Muscle of leg (tissue), 11 donors: Measurements from ENCODE around the gene SLC22A31. TPM values are rescaled to one million over a fixed set of nuclear protein-coding genes. Genes with fewer than 3 reads are reported as not detected.

Experiments
- DNase-seq: peaks from one replicate; pipeline ENCODE4 v3.0.0; 2013
- H3K27ac ChIP-seq: one replicate; pipeline ENCODE4 v1.5.1; 2013; ENCODE audit warnings: mild to moderate bottlenecking, low read length, control low read depth
- H3K27me3 ChIP-seq: one replicate; pipeline ENCODE4 v1.6.1; 2013; ENCODE audit warnings: low read length; ENCODE audit not compliant: control insufficient read depth, insufficient read depth
- H3K36me3 ChIP-seq: one replicate; pipeline ENCODE4 v1.6.1; 2013; ENCODE audit warnings: low read length; ENCODE audit not compliant: control insufficient read depth, insufficient read depth
- H3K4me1 ChIP-seq: one replicate; pipeline ENCODE4 v1.6.1; 2013; ENCODE audit warnings: low read length; ENCODE audit not compliant: control insufficient read depth, insufficient read depth
- H3K4me3 ChIP-seq: one replicate; pipeline ENCODE4 v1.5.1; 2013; ENCODE audit warnings: low read length, control low read depth
- H3K9me3 ChIP-seq: replicated peaks from 2 replicates; pipeline ENCODE4 v1.6.1; 2013; ENCODE audit warnings: low read depth, low read length; ENCODE audit not compliant: control insufficient read depth
- WGBS: methylation state at CpG from one replicate; pipeline ENCODE4 v1.1.5; 2013; ENCODE audit warnings: missing lambda C conversion rate; ENCODE audit not compliant: insufficient coverage; 5-methylcytosine and 5-hydroxymethylcytosine counted together
- polyA plus RNA-seq, 8 donors: library from polyadenylated mRNA; unstranded; fragments of 120-200 nt; gene quantifications; one replicate each; pipeline versions ENCODE4 v1.2.1 to v1.2.3, GENCODE V29; 2013; ENCODE audit warnings: inconsistent platforms in 1 of 8, low replicate concordance in 1 of 8; ENCODE audit not compliant: insufficient read length in 8 of 8, insufficient read depth in 1 of 8
- total RNA-seq: library from RNA; stranded (reverse); fragments of 120-200 nt; gene quantifications from one replicate; pipeline ENCODE4 v1.2.4, GENCODE V29; 2013

The SLC22A31 gene
- total and polyA plus RNA-seq, 9 donors = 0.70 to 5.5 (median 1.9) TPM; not detected in 1

DNA sequence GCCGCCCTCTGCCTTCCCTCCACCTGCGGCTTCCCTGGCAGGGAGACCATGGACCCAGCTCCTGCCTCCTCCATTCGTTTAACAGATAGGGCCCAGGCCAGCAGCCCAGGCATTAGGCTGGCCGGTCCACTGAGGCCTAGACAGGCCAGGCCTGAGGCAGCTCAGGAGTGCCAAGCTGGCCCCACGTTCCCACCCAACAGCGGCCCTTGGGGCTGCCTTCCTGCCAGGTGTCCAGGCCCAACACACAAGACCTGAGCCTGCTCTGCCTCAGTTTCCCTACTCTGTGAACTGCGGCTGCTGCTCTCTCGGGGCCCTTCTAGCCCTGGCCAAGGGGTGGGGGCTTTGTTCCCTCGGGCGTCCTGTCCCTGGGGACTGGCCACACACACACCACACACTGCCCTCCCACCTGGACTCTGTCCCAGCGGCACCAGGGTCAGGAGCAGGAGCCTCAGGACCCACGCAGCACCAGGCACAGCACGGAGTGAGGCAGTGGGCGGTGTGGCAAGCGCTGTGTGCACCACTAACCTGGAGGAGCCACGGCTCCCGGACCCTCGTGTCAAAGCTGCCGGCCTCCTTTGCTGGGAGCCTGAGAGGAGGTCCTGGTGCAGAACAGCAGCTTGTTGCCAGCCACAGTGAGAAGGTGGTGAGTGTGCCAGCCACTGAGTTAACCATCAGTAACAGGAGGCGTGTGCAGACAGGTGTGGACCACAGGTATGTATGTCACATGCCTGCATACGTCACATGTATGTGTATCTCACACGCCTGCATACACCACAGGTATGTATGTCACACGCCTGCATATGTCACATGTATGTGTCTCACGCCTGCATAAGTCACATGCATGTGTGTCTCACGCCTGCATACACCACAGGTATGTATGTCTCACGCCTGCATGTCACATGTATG, 43.3 kb downstream of the SLC22A31 start:
- Histone ChIP-seq H3K9me3 (no peaks in the 10 kb centered on the region), H3K27ac (no peak overlapping the region), H3K4me3 (no peak overlapping the region), H3K36me3 (no peaks in the 10 kb centered on the region), H3K4me1 (peaks cover 26% of the 10 kb centered on the region), H3K27me3 (no peaks in the 10 kb centered on the region)
- WGBS = 76% methylated on average over 21 of the region's 26 CpGs
- DNase-seq = peak; percentile 22

DNA sequence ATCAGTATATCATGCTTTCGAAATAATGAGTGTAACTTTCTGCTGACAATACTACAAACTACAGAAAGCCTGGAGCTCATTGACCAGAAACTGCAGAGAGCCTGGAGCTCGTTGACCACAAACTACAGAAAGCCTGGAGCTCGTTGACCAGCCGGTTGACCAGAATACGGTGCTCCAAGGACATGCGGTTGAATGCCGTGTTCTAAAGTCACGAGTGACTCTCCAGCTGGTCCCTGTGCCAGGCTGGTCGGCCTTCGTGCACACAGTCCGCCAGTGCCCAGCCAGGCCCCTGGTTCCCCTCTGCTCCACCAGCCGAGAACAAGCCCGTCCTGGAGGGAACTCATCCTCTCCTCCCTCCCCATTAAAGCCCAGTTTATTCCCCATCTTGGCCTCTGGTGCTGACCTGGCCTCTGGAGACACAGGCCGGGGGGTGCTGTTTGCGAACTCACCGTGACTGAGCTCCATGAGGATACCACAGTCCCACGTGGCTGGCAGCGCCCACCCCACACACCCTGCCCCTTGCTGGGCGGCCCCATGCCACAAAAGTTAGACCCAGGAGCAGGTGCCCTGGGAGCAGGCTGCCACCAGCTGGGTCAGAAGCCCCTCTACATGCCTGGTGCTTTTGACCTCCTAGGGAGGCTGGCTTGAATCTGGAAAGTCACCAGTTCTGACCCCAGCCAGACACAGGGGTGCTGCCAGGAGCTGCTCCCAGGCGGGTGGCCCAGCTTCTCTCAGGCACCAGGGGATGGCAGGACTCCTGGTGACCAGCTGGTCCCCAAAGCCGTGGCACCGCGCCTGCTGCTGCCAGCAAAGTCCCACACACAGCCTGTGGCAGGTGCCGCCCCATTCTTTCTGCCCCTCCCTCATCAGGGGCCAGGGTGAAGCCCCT, 44.2 kb downstream of the SLC22A31 start:
- peaks cover 26% of the 10 kb centered on the region for H3K4me1 ChIP-seq
- peaks cover 2% of the 10 kb centered on the region for H3K36me3 ChIP-seq
- no peak overlapping the region for H3K4me3 ChIP-seq
- no peaks in the 10 kb centered on the region for H3K9me3 ChIP-seq
- no peaks in the 10 kb centered on the region for H3K27me3 ChIP-seq
- no peak overlapping the region for H3K27ac ChIP-seq
- DNase-seq = no peak
- 55% methylated on average over 22 of the region's 24 CpGs for WGBS

DNA sequence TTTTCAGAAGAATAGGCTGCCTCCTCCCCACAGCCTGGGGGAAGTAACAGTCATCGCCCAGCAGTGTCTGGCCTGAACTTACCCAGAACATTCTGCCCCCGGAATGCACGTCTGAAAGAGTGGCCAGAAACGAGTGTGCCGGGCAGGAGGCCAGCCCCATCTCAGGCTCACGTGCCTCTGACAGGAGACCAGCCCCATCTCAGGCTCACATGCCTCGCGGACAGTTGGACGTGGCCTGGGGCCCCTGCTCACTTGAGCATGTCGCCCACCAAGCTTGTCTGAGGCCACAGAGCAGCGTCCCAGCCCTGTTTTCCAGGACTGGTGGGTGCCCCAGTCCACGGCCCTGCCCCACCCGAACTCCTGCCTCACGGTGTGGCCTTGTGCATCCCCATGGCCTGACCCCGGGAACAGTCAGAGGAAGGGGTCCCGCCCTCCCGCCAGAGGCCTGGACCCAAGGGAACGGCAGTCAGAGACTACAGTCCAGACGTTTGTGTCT, 45.1 kb downstream of the SLC22A31 start:
- no peaks in the 10 kb centered on the region for H3K27me3 ChIP-seq
- H3K4me1 ChIP-seq = peaks cover 26% of the 10 kb centered on the region
- no peak overlapping the region for H3K4me3 ChIP-seq
- no peak overlapping the region for H3K27ac ChIP-seq
- peaks cover 9% of the 10 kb centered on the region for H3K36me3 ChIP-seq
- no peaks in the 10 kb centered on the region for H3K9me3 ChIP-seq
- WGBS = 15% methylated on average over 16 of the region's 19 CpGs
- DNase-seq = peak; percentile 81

DNA sequence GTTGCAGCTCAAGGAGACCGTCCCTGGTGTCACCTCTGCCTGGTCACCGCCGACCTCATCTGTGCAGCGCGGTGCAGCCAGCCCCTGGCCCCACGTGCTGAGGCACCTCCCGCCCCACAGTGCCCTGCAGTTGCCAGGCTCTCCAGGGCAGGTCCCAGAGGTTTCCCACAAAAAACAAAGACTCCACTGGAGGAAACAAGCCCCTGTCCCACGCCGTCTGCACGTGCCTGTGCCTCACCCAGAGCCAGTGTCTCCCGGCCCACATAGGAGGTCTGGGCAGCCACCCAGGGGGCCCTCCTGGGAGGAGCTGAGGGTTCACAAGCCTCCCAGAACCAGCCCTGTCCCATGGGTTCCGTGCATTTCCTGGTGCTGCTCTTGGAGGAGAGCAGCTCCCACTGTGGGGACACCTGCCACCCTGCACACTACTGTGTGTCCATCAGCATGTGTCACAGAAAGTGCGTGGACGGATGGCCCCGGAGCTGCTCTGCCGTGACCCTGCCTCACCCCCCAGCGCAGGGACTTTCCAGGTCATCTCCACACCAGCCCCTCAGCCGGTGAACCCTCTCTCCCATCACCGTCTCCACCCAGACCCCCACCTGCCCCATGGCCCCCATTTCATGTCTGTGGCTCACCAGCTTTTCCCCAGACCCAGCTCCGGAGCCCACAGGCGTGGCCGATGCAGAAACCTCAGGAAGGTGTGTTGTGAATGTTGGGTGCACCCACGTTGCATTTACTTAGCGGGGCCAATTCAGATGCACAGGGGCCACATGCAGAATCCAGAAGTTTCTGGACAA, 45.8 kb downstream of the SLC22A31 start:
- H3K36me3 ChIP-seq = peaks cover 16% of the 10 kb centered on the region
- no peaks in the 10 kb centered on the region for H3K9me3 ChIP-seq
- H3K27me3 ChIP-seq = no peaks in the 10 kb centered on the region
- DNase-seq = no peak
- H3K27ac ChIP-seq = no peak overlapping the region
- 65% methylated on average over 18 of the region's 24 CpGs for WGBS
- no peak overlapping the region for H3K4me3 ChIP-seq
- H3K4me1 ChIP-seq = peaks cover 26% of the 10 kb centered on the region

DNA sequence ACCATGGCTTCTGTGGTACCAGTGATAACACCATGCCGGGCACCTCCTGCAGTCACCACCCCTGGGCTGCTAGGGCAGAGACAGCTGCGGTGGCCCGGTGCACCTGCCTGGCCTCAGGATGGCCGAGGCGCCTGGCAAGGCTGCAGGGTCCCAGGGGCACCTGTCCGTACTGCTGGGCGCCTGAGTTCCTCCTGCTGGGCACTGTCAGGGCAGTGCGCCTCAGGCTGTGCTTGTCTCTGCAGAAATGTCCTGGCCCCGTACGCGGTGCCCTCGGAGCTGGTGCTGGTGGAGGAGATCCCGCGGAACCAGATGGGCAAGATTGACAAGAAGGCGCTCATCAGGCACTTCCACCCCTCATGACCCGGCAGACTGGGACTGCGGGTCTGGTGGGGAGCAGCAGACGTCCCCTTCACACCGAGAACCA, 46.5 kb downstream of the SLC22A31 start:
- WGBS = 85% methylated on average over 19 of the region's 19 CpGs
- no peak for DNase-seq
- Histone ChIP-seq H3K36me3 (peaks cover 22% of the 10 kb centered on the region), H3K27me3 (no peaks in the 10 kb centered on the region), H3K9me3 (peaks cover 7% of the 10 kb centered on the region), H3K4me3 (no peak overlapping the region), H3K4me1 (peaks cover 26% of the 10 kb centered on the region), H3K27ac (no peak overlapping the region)

DNA sequence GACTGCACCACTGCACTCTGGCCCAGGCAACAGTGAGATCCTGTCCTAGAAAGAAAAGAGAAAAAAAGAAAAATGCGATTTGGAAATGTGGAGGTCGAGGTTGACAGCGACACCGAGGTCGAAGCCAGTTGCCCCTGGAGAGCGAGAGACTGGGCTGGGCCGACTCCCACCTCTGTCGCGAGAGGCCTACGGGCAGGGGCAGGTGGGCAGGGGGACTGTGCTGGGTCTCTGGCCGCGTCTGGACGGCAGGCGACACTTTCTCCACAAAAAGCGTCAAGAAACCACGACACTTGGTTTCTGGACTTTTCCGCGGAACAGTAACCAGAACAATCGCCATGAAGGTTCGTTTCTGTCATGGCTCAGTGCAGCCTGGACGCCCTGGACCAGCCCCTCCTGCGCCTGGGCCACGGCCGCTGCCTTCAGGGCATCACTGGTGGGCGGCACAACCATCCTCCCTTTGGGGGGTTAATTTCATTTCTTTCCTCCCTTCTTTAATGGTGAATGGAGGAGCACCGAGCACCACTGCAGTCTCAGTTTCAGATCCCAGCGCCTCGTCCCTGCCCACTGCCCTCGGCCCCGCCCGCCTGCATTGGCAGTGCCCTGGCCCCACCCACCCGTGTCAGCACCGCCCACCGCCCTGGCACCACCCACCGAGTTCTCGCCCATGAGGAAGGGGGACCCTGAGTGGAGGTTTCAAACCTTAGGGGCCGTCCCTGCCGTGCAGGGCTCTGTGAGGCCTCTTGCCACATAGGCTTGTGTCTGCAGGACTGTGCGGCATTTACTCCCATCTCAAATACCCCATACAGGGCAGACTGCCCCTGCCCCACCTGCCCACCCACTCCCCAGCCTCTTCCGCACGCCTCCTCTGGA, 47.3 kb downstream of the SLC22A31 start:
- Histone ChIP-seq H3K4me3 (no peak overlapping the region), H3K27ac (no peak overlapping the region), H3K9me3 (peaks cover 7% of the 10 kb centered on the region), H3K4me1 (peaks cover 26% of the 10 kb centered on the region), H3K36me3 (peaks cover 22% of the 10 kb centered on the region), H3K27me3 (no peaks in the 10 kb centered on the region)
- DNase-seq = no peak
- WGBS = 79% methylated on average over 33 of the region's 41 CpGs

DNA sequence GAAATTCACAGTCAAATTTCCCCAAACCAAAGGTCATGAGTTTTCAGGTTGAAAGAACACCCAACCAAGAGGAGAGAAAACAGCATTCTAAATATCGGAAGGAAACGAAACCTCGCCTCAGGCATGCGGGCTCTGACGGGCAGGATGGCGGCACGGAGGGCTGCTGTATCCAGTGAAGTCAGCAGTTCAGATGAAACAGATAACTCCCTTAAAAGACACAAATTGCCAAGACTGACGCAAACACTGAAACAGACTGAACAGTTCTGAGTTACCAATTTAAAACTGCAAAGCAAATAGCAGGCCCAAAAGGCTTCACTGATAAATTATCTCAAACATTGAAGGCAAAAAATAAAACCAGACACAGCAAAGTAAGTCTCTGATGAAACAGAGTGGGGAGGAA, 49.4 kb downstream of the SLC22A31 start:
- Histone ChIP-seq H3K9me3 (peaks cover 7% of the 10 kb centered on the region), H3K27me3 (no peaks in the 10 kb centered on the region), H3K4me1 (peaks cover 14% of the 10 kb centered on the region), H3K27ac (no peak overlapping the region), H3K36me3 (peaks cover 34% of the 10 kb centered on the region), H3K4me3 (no peak overlapping the region)
- DNase-seq = no peak
- WGBS = 100% methylated on average over 4 of the region's 8 CpGs

DNA sequence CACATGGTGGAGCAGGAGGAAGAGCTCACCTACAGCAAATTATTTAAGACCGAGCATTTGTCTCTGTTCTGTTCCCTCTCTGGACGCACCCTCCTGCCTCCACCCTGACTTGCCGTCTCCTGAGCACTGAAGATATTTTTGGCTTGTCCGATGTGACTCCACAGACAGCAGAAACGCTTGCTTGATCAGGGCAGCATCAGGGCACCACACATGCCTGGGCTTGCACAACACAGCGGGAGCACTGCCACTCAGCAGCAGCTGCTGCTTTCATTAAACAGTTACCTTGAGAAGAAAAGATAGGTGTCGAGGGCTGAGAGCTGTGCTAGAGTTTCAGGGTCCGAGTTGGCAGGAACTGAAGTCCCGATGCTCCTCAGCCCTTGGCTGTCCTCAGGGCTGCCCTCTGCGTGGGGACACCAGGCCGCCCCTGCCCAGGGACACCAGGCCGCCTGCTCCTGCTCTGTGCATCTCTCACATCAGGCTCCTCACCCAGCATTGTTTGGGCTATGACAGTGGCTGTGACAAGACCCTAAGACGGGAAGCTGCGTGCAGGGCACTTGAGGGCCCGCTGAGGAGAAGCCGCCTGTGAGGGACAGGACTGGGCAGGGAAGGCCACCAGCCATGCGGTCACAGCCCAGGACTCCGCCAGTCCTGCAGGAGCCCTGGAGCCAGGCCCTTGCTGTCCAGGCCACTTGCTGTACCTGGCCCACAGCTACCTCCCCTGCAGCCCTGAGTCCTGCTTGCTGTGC, 50.1 kb downstream of the SLC22A31 start:
- no peak for DNase-seq
- H3K9me3 ChIP-seq = peaks cover 7% of the 10 kb centered on the region
- WGBS = 87% methylated on average over 16 of the region's 18 CpGs
- peaks cover 40% of the 10 kb centered on the region for H3K36me3 ChIP-seq
- no peak overlapping the region for H3K27ac ChIP-seq
- H3K27me3 ChIP-seq = no peaks in the 10 kb centered on the region
- H3K4me1 ChIP-seq = peaks cover 9% of the 10 kb centered on the region
- H3K4me3 ChIP-seq = no peak overlapping the region
